Renal cortex interstitium (tissue), 15 donors: ENCODE measurements around the gene ACOT8. TPM values are rescaled to one million over a fixed set of nuclear protein-coding genes. Genes with fewer than 3 reads are reported as not detected.
"Not testable (repeated sequence)": the region's sequence is repeated elsewhere in the genome, so short reads cannot be mapped to it uniquely, and the experiment has no call there.

Experiments
- DNase-seq, 11 donors: peaks; one replicate each; pipeline ENCODE4 v3.0.0-alpha.2; 2013; ENCODE audit warnings: low read depth in 9 of 11, low spot score in 4 of 11; ENCODE audit errors: extremely low read depth in 1 of 11
- long read RNA-seq, 16 experiments: transcript quantifications; one replicate each; lab custom pipeline, GENCODE V29; 2026
- polyA plus RNA-seq, 3 donors: library from polyadenylated mRNA; unstranded; fragments of 120-200 nt; gene quantifications; one replicate each; pipeline ENCODE4 v1.2.1, GENCODE V29; 2013; ENCODE audit not compliant: insufficient read length in 3 of 3

The ACOT8 gene
- 10 to 100 TPM; 19.2 to 31.3 (median 25.3) TPM for polyA plus RNA-seq
- long read RNA-seq, donor 1, transcript ACOT8-201 (6 exons, 1,168 nt): major isoform, 5 of 8 reads
- long read RNA-seq, donor 1, partial matches to known transcripts: 0 of 8 reads
- long read RNA-seq, donor 1, other reads (novel, unspliced or antisense): 0 of 8 reads
- long read RNA-seq, donor 2, transcript ACOT8-201 (6 exons, 1,168 nt): major isoform, 9 of 12 reads
- long read RNA-seq, donor 2, partial matches to known transcripts: 0 of 12 reads
- long read RNA-seq, donor 2, other reads (novel, unspliced or antisense): 0 of 12 reads
- long read RNA-seq, donor 3, transcript ACOT8-201 (6 exons, 1,168 nt): major isoform, 9 of 11 reads
- long read RNA-seq, donor 3, partial matches to known transcripts: 0 of 11 reads
- long read RNA-seq, donor 3, other reads (novel, unspliced or antisense): 0 of 11 reads
- long read RNA-seq, donor 4, partial matches to known transcripts: 6 of 13 reads
- long read RNA-seq, donor 4, other reads (novel, unspliced or antisense): 0 of 13 reads
- long read RNA-seq, donor 5, transcript ACOT8-201 (6 exons, 1,168 nt): major isoform, 12 of 253 reads
- long read RNA-seq, donor 5, partial matches to known transcripts: 183 of 253 reads
- long read RNA-seq, donor 5, other reads (novel, unspliced or antisense): 53 of 253 reads
- long read RNA-seq, donor 6, transcript ACOT8-201 (6 exons, 1,168 nt): major isoform, 7 of 13 reads
- long read RNA-seq, donor 6, partial matches to known transcripts: 5 of 13 reads
- long read RNA-seq, donor 6, other reads (novel, unspliced or antisense): 0 of 13 reads
- long read RNA-seq, donor 7, transcript ACOT8-201 (6 exons, 1,168 nt): major isoform, 9 of 11 reads
- long read RNA-seq, donor 7, partial matches to known transcripts: 0 of 11 reads
- long read RNA-seq, donor 7, other reads (novel, unspliced or antisense): 0 of 11 reads
- long read RNA-seq, donor 8, transcript ACOT8-207 (4 exons, 1,268 nt): minor isoform, 5 of 34 reads
- long read RNA-seq, donor 8, transcript ACOT8-201 (6 exons, 1,168 nt): major isoform, 16 of 34 reads
- long read RNA-seq, donor 8, partial matches to known transcripts: 5 of 34 reads
- long read RNA-seq, donor 8, other reads (novel, unspliced or antisense): 0 of 34 reads
- long read RNA-seq, donor 9, partial matches to known transcripts: 0 of 7 reads
- long read RNA-seq, donor 9, other reads (novel, unspliced or antisense): 0 of 7 reads
- long read RNA-seq, donor 10, partial matches to known transcripts: 0 of 6 reads
- long read RNA-seq, donor 10, other reads (novel, unspliced or antisense): 0 of 6 reads
- long read RNA-seq, donor 11, partial matches to known transcripts: 83 of 102 reads
- long read RNA-seq, donor 11, other reads (novel, unspliced or antisense): 16 of 102 reads
- long read RNA-seq, donor 12, partial matches to known transcripts: 0 of 3 reads
- long read RNA-seq, donor 12, other reads (novel, unspliced or antisense): 0 of 3 reads
- long read RNA-seq, donor 13, transcript ACOT8-201 (6 exons, 1,168 nt): major isoform, 18 of 263 reads
- long read RNA-seq, donor 13, partial matches to known transcripts: 205 of 263 reads
- long read RNA-seq, donor 13, other reads (novel, unspliced or antisense): 36 of 263 reads
- long read RNA-seq, donor 14, transcript ACOT8-201 (6 exons, 1,168 nt): major isoform, 7 of 10 reads
- long read RNA-seq, donor 14, partial matches to known transcripts: 0 of 10 reads
- long read RNA-seq, donor 14, other reads (novel, unspliced or antisense): 0 of 10 reads
- long read RNA-seq, donor 15, transcript ACOT8-201 (6 exons, 1,168 nt): major isoform, 7 of 41 reads
- long read RNA-seq, donor 15, partial matches to known transcripts: 32 of 41 reads
- long read RNA-seq, donor 15, other reads (novel, unspliced or antisense): 0 of 41 reads
- long read RNA-seq, donor 16, transcript ACOT8-201 (6 exons, 1,168 nt): major isoform, 23 of 35 reads
- long read RNA-seq, donor 16, partial matches to known transcripts: 0 of 35 reads
- long read RNA-seq, donor 16, other reads (novel, unspliced or antisense): 0 of 35 reads

- DNase-seq: peak; percentile 100
Measured at GRCh38 chr20:45857114-45857881, at the start of gene ACOT8, which contains the start of gene ZSWIM3. TSS of gene ACOT8 (minus strand) at chr20:45857392. CDS start at chr20:45857315, 77 bp downstream. TSS of gene ZSWIM3 (plus strand) at chr20:45857614. CDS start at chr20:45857826, 212 bp downstream.

DNA sequence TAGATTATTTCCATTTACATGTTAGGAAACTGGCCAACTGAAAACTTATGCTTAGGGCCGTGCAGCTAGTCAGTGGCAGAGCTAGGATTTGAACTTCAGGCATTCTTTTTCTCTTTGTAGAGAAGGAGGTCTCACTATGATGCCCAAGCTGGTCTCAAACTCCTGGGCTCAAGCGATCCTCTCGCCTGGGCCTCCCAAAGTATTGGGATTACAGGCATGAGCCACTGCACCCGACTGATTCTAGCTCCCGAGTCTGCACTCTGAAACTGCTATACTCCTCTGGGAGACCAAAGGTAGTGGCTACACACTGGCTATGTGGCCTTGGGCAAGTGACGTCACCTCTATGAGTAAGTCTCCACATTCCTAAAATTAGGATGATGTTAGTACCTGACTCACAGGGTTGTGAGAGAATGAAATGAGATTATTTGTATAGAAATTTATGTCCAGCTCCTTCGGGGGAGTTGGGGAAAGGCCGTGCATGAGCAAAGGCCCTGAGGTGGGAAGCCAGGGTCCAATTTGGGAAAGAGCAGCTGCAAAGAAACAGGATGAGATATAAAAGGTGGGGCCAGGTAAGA is 48.4 kb upstream of the ACOT8 start:
- DNase-seq: no peak

- DNase-seq: no peak
Measured at GRCh38 chr20:45904583-45905504, 47.7 kb upstream of the ACOT8 start.

DNA sequence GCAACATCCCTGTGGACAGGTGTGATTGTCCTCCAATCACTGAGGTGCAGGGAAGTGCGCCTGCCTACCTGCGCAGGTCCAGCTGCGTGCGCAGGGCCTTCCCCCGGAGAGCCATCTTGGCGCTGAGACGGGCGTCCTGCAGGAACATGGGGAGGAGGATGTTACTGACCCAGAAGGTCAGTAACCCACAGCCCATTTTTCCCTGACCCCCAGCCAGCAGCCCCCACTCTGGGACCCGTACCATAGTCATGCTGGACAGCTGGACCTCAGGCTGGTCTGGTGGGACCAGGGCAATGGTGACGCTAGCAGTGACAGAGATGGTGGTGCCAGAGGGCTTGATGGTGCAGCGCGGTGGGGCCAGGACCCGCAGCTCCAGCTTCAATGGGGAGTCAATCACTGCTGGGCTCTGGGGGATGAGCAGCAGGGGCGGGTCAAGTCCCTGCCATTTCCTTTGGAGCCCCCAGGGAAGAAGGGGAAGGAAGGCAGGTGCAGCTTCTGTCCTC is 45.1 kb upstream of the ACOT8 start:
- DNase-seq: no peak

DNA sequence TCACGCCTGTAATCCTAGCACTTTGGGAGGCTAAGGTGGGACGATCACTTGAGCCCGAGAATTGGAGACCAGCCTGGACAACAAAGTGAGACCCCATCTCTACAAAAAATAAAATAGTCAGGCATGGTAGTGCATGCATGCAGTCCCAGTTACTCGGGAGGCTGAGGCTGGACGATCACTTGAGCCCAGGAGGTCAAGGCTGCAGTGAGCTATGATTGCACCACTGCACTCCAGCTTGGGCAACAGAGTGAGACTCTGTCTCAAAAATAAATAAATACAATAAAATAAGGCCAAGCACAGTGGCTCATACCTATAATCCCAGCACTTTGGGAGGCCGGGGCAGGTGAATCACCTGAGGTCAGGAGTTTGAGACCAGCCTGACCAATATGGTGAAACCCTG is 44.1 kb upstream of the ACOT8 start:
- not testable (repeated sequence) for DNase-seq

GRCh38 chr20:45899046-45899835 is 42.0 kb upstream of the ACOT8 start:
- DNase-seq: no peak

GRCh38 chr20:45898285-45898684 is 41.1 kb upstream of the ACOT8 start:
- DNase-seq: no peak

DNA sequence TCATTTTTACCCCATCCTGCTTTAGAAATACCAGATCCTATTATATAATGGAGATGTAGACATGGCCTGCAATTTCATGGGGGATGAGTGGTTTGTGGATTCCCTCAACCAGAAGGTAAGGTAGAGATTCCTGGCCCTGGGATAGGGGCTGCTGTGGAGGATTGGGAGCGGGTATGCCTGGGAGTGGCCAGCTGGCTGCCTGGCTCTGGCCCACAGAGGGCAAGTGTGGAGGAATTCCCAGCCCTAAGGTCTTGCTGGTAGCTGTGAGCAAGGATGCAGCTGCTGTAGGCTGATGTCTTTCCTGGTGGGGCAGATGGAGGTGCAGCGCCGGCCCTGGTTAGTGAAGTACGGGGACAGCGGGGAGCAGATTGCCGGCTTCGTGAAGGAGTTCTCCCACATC is 40.5 kb upstream of the ACOT8 start:
- no peak for DNase-seq

- no peak for DNase-seq
Measured at GRCh38 chr20:45897289-45897688, 40.1 kb upstream of the ACOT8 start.

GRCh38 chr20:45896641-45897161 is 39.5 kb upstream of the ACOT8 start:
- DNase-seq: no peak

DNA sequence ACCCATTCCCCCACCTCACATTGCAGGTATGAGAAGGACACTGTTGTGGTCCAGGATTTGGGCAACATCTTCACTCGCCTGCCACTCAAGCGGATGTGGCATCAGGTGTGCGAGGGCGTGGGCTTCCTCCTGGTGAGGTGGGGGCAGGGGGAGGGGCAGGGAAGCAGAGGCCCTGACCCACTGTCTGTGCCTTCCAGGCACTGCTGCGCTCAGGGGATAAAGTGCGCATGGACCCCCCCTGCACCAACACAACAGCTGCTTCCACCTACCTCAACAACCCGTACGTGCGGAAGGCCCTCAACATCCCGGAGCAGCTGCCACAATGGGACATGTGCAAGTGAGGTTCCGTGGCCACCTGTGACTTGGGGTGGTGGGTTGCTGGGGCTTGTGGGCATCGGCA is 37.6 kb upstream of the ACOT8 start:
- no peak for DNase-seq

GRCh38 chr20:45893831-45894230 is 36.6 kb upstream of the ACOT8 start:
- DNase-seq: no peak

DNA sequence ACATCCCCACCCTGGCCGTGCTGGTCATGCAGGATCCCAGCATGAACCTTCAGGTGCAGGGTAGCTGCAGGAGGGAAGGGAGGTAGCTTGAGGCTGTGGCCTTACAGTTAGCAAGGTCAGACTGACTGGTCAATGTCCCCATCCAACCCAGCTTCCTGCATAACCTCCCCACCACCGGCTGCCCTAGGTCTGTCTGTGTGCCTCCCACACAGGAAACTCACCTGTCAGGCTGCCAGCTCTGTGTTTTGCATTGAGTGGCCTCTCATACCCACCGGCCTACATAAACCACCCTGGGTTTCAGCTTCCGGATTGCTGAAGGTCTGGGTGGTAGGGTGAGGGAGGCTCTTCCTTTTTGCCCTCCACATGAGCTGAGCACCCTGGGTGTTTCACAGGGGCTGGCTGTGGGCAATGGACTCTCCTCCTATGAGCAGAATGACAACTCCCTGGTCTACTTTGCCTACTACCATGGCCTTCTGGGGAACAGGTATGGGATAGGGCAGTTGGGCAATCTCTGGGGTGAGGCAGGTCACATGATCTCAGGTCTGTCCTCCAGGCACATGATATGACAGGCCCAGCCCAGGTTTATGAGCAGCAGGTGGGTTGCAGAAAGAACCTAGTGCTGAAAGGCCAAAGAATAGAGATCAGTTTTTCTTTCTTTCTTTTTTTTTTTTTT is 35.8 kb upstream of the ACOT8 start:
- no peak for DNase-seq
